ENCODE data around the gene RPN2. TPM values are rescaled to one million over a fixed set of nuclear protein-coding genes. Genes with fewer than 3 reads are reported as not detected.

Gene RPN2
- polyA plus RNA-seq, 1 of the 3 experiments (the other 2 are of a cell fraction), result 420 TPM

DNA sequence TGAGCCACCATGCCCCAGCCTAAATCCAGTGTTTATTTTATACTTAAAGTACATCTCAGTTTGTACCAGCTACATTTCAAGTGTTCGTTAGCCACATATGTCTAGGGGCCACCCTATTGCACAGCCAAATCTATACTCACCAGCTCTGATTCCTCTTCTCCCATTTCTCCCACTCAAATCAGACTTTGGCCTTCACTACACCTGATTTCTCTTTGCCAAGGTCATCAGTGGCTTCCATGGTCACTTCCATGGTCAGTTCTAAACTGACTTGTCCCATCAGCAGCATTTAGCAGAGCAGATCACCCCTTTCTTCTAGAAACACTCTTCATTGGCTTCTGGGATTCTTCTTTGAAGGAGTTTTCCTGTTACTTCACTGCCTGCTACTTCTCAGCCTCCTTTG is 68.4 kb downstream of the RPN2 start:
- H3K27ac ChIP-seq (ENCODE audit: low read depth in 2 of 2, low read length in 1 of 2), result no peak overlapping the region
- TF ChIP-seq NFIC (IDR thresholded peaks at IDR 0.05; ENCODE audit: borderline replicate concordance) (no peak), MEF2A (IDR thresholded peaks at IDR 0.05; ENCODE audit: borderline replicate concordance, low read depth) (no peak), CHD2 (IDR thresholded peaks at IDR 0.05; ENCODE audit: low read length, partially characterized antibody) (no peak), NRF1 (IDR thresholded peaks at IDR 0.05; ENCODE audit: low read depth, low read length) (no peak), TEAD4 (IDR thresholded peaks at IDR 0.05; ENCODE audit: borderline replicate concordance, insufficient read depth) (no peak), MAX (IDR thresholded peaks at IDR 0.05; ENCODE audit: low read depth) (no peak), SMC3 (IDR thresholded peaks at IDR 0.05; ENCODE audit: low read depth, low read length) (no peak), RXRA (IDR thresholded peaks at IDR 0.05; ENCODE audit: borderline replicate concordance, low read depth) (no peak), ELF1 (IDR thresholded peaks at IDR 0.05) (no peak), FOXJ3 (CRISPR knock-in tag; IDR thresholded peaks at IDR 0.05) (no peak), EZH2phosphoT487 (IDR thresholded peaks at IDR 0.05; ENCODE audit: borderline replicate concordance, low read depth) (no peak)
- TF ChIP-seq, protein P1, sequence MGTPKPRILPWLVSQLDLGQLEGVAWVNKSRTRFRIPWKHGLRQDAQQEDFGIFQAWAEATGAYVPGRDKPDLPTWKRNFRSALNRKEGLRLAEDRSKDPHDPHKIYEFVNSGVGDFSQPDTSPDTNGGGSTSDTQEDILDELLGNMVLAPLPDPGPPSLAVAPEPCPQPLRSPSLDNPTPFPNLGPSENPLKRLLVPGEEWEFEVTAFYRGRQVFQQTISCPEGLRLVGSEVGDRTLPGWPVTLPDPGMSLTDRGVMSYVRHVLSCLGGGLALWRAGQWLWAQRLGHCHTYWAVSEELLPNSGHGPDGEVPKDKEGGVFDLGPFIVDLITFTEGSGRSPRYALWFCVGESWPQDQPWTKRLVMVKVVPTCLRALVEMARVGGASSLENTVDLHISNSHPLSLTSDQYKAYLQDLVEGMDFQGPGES (IDR thresholded peaks at IDR 0.05; ENCODE audit: low read depth, low read length), result no peak
- TF ChIP-seq, protein P2, sequence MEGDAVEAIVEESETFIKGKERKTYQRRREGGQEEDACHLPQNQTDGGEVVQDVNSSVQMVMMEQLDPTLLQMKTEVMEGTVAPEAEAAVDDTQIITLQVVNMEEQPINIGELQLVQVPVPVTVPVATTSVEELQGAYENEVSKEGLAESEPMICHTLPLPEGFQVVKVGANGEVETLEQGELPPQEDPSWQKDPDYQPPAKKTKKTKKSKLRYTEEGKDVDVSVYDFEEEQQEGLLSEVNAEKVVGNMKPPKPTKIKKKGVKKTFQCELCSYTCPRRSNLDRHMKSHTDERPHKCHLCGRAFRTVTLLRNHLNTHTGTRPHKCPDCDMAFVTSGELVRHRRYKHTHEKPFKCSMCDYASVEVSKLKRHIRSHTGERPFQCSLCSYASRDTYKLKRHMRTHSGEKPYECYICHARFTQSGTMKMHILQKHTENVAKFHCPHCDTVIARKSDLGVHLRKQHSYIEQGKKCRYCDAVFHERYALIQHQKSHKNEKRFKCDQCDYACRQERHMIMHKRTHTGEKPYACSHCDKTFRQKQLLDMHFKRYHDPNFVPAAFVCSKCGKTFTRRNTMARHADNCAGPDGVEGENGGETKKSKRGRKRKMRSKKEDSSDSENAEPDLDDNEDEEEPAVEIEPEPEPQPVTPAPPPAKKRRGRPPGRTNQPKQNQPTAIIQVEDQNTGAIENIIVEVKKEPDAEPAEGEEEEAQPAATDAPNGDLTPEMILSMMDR (IDR thresholded peaks at IDR 0.05), result no peak
- H3K4me3 ChIP-seq (ENCODE audit: low read depth in 2 of 2, low read length in 1 of 2), result no peak overlapping the region
- no peaks in the 10 kb centered on the region for H3K27me3 ChIP-seq (ENCODE audit: insufficient read depth)
- H3K4me1 ChIP-seq (ENCODE audit: control insufficient read depth in 1 of 2, insufficient read depth in 2 of 2, low read depth in 1 of 2, low read length in 1 of 2), result peaks cover 0 to 24% of the 10 kb centered on the region in 2 experiments; a peak in 1 of 4 replicates
- DNase-seq, result no peak
- H3K9me2 ChIP-seq, result no peaks in the 10 kb centered on the region
- no peaks in the 10 kb centered on the region for H4K20me1 ChIP-seq (ENCODE audit: insufficient read depth)
- peaks cover 6 to 10% of the 10 kb centered on the region in 2 experiments for H3K36me3 ChIP-seq (replicated peaks in 1 of 2; ENCODE audit: control insufficient read depth in 1 of 2, insufficient read depth in 2 of 2, low read length in 1 of 2)
- H2AFZ ChIP-seq (ENCODE audit: low read depth), result no peak overlapping the region
- H3K79me2 ChIP-seq (ENCODE audit: insufficient read depth), result no peaks in the 10 kb centered on the region
- H3K9ac ChIP-seq, result no peak overlapping the region
- H3F3A ChIP-seq (replicated peaks; ENCODE audit: insufficient read depth), result no peaks in the 10 kb centered on the region
- no peaks in the 10 kb centered on the region for H3K9me3 ChIP-seq
- ChIA-PET POLR2A (interaction anchor here (0.7 kb wide), 1 partner anchor 254 kb away, joined by 3 read pairs; no protein-coding TSS in a partner anchor), CTCF (interaction anchor here (1.4 to 1.6 kb wide), 2 partner anchors 12 to 26 kb away, joined by 4 read pairs; no protein-coding TSS in a partner anchor)
- no peak overlapping the region for H3K4me2 ChIP-seq
- 100% methylated on average over 1 of the region's 1 CpG for WGBS (ENCODE audit: low lambda C conversion rate)

- no peak overlapping the region for H3K9ac ChIP-seq
- WGBS (ENCODE audit: low lambda C conversion rate), result 95% methylated on average over 2 of the region's 2 CpGs
- no peaks in the 10 kb centered on the region for H3K9me2 ChIP-seq
- no peak for DNase-seq
- H3K9me3 ChIP-seq, result no peaks in the 10 kb centered on the region
- no peaks in the 10 kb centered on the region for H4K20me1 ChIP-seq (ENCODE audit: insufficient read depth)
- no peak overlapping the region for H3K4me3 ChIP-seq (ENCODE audit: low read depth in 2 of 2, low read length in 1 of 2)
- no peak overlapping the region for H2AFZ ChIP-seq (ENCODE audit: low read depth)
- no peaks in the 10 kb centered on the region for H3K36me3 ChIP-seq (replicated peaks in 1 of 2; ENCODE audit: control insufficient read depth in 1 of 2, insufficient read depth in 2 of 2, low read length in 1 of 2)
- ChIA-PET CTCF (interaction anchor here (1.2 kb wide), 1 partner anchor 15 kb away, joined by 4 read pairs; no protein-coding TSS in a partner anchor), POLR2A (no interaction called here)
- no peaks in the 10 kb centered on the region for H3K79me2 ChIP-seq (ENCODE audit: insufficient read depth)
- peaks cover 0 to 13% of the 10 kb centered on the region in 2 experiments; a peak in 1 of 4 replicates for H3K4me1 ChIP-seq (ENCODE audit: control insufficient read depth in 1 of 2, insufficient read depth in 2 of 2, low read depth in 1 of 2, low read length in 1 of 2)
- H3K4me2 ChIP-seq, result no peak overlapping the region
- H3F3A ChIP-seq (replicated peaks; ENCODE audit: insufficient read depth), result no peaks in the 10 kb centered on the region
- H3K27ac ChIP-seq (ENCODE audit: low read depth in 2 of 2, low read length in 1 of 2), result no peak overlapping the region
- no peaks in the 10 kb centered on the region for H3K27me3 ChIP-seq (ENCODE audit: insufficient read depth)
- no peak for TF ChIP-seq RXRA (IDR thresholded peaks at IDR 0.05; ENCODE audit: borderline replicate concordance, low read depth)
- no peak for TF ChIP-seq ELF1 (IDR thresholded peaks at IDR 0.05)
- no peak for TF ChIP-seq EZH2phosphoT487 (IDR thresholded peaks at IDR 0.05; ENCODE audit: borderline replicate concordance, low read depth)
- no peak for TF ChIP-seq NFIC (IDR thresholded peaks at IDR 0.05; ENCODE audit: borderline replicate concordance)
- TF ChIP-seq JUND (IDR thresholded peaks at IDR 0.05), result no peak
- TF ChIP-seq EP300 (IDR thresholded peaks at IDR 0.05; ENCODE audit: borderline replicate concordance in 1 of 2, low read depth in 1 of 2, low read length in 1 of 2), result no peak
- no peak for TF ChIP-seq RCOR1 (IDR thresholded peaks at IDR 0.05; ENCODE audit: low read length)
- TF ChIP-seq, protein P3, sequence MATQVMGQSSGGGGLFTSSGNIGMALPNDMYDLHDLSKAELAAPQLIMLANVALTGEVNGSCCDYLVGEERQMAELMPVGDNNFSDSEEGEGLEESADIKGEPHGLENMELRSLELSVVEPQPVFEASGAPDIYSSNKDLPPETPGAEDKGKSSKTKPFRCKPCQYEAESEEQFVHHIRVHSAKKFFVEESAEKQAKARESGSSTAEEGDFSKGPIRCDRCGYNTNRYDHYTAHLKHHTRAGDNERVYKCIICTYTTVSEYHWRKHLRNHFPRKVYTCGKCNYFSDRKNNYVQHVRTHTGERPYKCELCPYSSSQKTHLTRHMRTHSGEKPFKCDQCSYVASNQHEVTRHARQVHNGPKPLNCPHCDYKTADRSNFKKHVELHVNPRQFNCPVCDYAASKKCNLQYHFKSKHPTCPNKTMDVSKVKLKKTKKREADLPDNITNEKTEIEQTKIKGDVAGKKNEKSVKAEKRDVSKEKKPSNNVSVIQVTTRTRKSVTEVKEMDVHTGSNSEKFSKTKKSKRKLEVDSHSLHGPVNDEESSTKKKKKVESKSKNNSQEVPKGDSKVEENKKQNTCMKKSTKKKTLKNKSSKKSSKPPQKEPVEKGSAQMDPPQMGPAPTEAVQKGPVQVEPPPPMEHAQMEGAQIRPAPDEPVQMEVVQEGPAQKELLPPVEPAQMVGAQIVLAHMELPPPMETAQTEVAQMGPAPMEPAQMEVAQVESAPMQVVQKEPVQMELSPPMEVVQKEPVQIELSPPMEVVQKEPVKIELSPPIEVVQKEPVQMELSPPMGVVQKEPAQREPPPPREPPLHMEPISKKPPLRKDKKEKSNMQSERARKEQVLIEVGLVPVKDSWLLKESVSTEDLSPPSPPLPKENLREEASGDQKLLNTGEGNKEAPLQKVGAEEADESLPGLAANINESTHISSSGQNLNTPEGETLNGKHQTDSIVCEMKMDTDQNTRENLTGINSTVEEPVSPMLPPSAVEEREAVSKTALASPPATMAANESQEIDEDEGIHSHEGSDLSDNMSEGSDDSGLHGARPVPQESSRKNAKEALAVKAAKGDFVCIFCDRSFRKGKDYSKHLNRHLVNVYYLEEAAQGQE (IDR thresholded peaks at IDR 0.05; ENCODE audit: low read depth, low read length), result no peak
- no peak for TF ChIP-seq TEAD4 (IDR thresholded peaks at IDR 0.05; ENCODE audit: borderline replicate concordance, insufficient read depth)
- no peak for TF ChIP-seq RAD21 (IDR thresholded peaks at IDR 0.05; ENCODE audit: low read length)
- TF ChIP-seq MAX (IDR thresholded peaks at IDR 0.05; ENCODE audit: low read depth), result no peak
- TF ChIP-seq, protein P4, sequence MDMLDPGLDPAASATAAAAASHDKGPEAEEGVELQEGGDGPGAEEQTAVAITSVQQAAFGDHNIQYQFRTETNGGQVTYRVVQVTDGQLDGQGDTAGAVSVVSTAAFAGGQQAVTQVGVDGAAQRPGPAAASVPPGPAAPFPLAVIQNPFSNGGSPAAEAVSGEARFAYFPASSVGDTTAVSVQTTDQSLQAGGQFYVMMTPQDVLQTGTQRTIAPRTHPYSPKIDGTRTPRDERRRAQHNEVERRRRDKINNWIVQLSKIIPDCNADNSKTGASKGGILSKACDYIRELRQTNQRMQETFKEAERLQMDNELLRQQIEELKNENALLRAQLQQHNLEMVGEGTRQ (IDR thresholded peaks at IDR 0.05; ENCODE audit: borderline replicate concordance, low read depth, low read length), result no peak
These were observed 70.2 kb downstream of the RPN2 start for GRCh38 chr20:37249304-37249703.
